ENCODE measurements around the gene FAM168A. TPM values are rescaled to one million over a fixed set of nuclear protein-coding genes. Genes with fewer than 3 reads are reported as not detected.

The FAM168A gene
- total and polyA plus RNA-seq, 2 donors (not counting 1 experiment from before 2014, with no cell fraction given), result 16.3 to 23.8 TPM

DNA sequence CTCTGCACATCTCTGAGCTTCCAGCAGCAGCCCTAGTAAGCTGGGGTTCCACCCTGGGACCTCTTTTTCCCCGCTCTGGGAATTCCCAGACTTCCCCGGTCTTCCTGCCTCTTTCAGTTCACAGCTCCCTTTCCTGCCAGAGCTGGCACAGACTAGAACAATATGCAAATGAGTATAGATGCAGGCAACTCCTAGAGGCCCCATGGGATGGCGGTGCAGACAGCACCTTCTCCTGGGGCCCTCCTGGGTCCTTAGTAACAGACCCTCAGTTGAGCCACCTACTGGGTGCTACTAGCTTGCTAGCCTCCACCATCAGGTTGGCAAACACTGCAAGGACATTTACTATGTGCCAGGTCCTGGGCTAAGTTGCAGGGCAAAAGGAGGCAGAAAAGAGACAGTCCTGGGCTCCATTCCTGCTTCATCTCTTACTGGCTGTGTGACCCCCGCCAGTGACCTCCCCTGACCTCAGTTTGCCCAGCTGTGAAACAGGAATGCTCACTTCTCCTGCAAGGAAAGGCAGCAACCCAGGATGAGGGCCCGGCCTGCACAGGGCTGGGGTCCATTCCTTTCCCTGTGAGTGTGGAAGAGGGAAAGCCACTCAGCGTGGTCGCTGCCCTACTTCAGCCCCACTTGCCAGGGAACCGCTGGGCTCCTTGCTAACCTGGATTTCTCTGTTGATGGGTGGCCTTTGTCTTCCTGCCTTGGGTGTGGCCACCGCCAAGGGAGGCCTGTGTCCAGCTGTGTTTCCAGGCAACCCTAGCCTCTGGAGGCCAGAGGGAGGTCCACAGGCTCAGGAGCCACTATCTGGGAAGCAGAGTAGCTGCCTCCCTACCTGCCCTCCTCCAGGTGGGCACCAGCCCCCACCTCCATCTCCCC lies 214.4 kb downstream of the FAM168A start:
- Histone ChIP-seq H2AFZ (ENCODE audit: low read length) (no peak overlapping the region), H4K20me1 (ENCODE audit: control insufficient read depth, extremely low read depth, insufficient read depth, low read length) (no peaks in the 10 kb centered on the region), H3K27ac (ENCODE audit: insufficient read depth, low read length) (no peak overlapping the region), H3K9me3 (ENCODE audit: control insufficient read depth, insufficient read depth, low read depth, low read length) (no peaks in the 10 kb centered on the region), H3K9ac (ENCODE audit: insufficient read depth, low read length) (no peak overlapping the region), H3K79me2 (ENCODE audit: control insufficient read depth, insufficient read depth, low read length) (peaks cover 5% of the 10 kb centered on the region), H3K4me1 (ENCODE audit: control insufficient read depth, extremely low read depth, insufficient read depth, low read length) (no peaks in the 10 kb centered on the region), H3K36me3 (ENCODE audit: control insufficient read depth, insufficient read depth, low read length) (no peaks in the 10 kb centered on the region), H3K27me3 (ENCODE audit: control insufficient read depth, insufficient read depth, low read length) (no peaks in the 10 kb centered on the region), H3K4me3 (replicated peaks in 1 of 4; ENCODE audit: control extremely low read depth in 1 of 4, insufficient read depth in 1 of 4, low read depth in 3 of 4, low read length in 4 of 4) (no peak overlapping the region), H3K4me2 (ENCODE audit: extremely low read depth, insufficient read depth, low read length) (no peak overlapping the region)
- no peak for TF ChIP-seq EZH2 (IDR thresholded peaks at IDR 0.05; ENCODE audit: low read length, missing control alignments)
- TF ChIP-seq, protein P1, sequence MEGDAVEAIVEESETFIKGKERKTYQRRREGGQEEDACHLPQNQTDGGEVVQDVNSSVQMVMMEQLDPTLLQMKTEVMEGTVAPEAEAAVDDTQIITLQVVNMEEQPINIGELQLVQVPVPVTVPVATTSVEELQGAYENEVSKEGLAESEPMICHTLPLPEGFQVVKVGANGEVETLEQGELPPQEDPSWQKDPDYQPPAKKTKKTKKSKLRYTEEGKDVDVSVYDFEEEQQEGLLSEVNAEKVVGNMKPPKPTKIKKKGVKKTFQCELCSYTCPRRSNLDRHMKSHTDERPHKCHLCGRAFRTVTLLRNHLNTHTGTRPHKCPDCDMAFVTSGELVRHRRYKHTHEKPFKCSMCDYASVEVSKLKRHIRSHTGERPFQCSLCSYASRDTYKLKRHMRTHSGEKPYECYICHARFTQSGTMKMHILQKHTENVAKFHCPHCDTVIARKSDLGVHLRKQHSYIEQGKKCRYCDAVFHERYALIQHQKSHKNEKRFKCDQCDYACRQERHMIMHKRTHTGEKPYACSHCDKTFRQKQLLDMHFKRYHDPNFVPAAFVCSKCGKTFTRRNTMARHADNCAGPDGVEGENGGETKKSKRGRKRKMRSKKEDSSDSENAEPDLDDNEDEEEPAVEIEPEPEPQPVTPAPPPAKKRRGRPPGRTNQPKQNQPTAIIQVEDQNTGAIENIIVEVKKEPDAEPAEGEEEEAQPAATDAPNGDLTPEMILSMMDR (conservative IDR thresholded peaks at IDR 0.05 in 1 of 2, IDR thresholded peaks at IDR 0.05 in 1 of 2; ENCODE audit: low read depth in 1 of 2, low read length in 2 of 2), result no peak
- DNase-seq (ENCODE audit: low read depth in 2 of 2), result peak in 1 of 2 donors; percentile 31

- H4K20me1 ChIP-seq (ENCODE audit: control insufficient read depth, extremely low read depth, insufficient read depth, low read length), result no peaks in the 10 kb centered on the region
- H3K27ac ChIP-seq (ENCODE audit: insufficient read depth, low read length), result no peak overlapping the region
Observed at GRCh38 chr11:73382747-73383146, 215.2 kb downstream of the FAM168A start.

GRCh38 chr11:73382183-73382582 lies 215.7 kb downstream of the FAM168A start:
- H4K20me1 ChIP-seq (ENCODE audit: control insufficient read depth, extremely low read depth, insufficient read depth, low read length), result no peaks in the 10 kb centered on the region
- no peaks in the 10 kb centered on the region for H3K9me3 ChIP-seq (ENCODE audit: control insufficient read depth, insufficient read depth, low read depth, low read length)
- no peaks in the 10 kb centered on the region for H3K36me3 ChIP-seq (ENCODE audit: control insufficient read depth, insufficient read depth, low read length)
- H3K9ac ChIP-seq (ENCODE audit: insufficient read depth, low read length), result no peak overlapping the region
- H3K4me3 ChIP-seq (replicated peaks in 1 of 4; ENCODE audit: control extremely low read depth in 1 of 4, insufficient read depth in 1 of 4, low read depth in 3 of 4, low read length in 4 of 4), result no peak overlapping the region
- H3K27ac ChIP-seq (ENCODE audit: insufficient read depth, low read length), result no peak overlapping the region
- peaks cover 5% of the 10 kb centered on the region for H3K4me1 ChIP-seq (ENCODE audit: control insufficient read depth, extremely low read depth, insufficient read depth, low read length)
- peaks cover 12% of the 10 kb centered on the region for H3K79me2 ChIP-seq (ENCODE audit: control insufficient read depth, insufficient read depth, low read length)
- H3K4me2 ChIP-seq (ENCODE audit: extremely low read depth, insufficient read depth, low read length), result no peak overlapping the region
- TF ChIP-seq EZH2 (IDR thresholded peaks at IDR 0.05; ENCODE audit: low read length, missing control alignments), result no peak
- TF ChIP-seq, protein P1 (conservative IDR thresholded peaks at IDR 0.05 in 1 of 2, IDR thresholded peaks at IDR 0.05 in 1 of 2; ENCODE audit: low read depth in 1 of 2, low read length in 2 of 2), result no peak
- DNase-seq (ENCODE audit: low read depth in 2 of 2), result no peak
- H3K27me3 ChIP-seq (ENCODE audit: control insufficient read depth, insufficient read depth, low read length), result no peaks in the 10 kb centered on the region
- H2AFZ ChIP-seq (ENCODE audit: low read length), result no peak overlapping the region

More at GRCh38 chr11:73382747-73383146, 215.2 kb downstream of the FAM168A start:
- Histone ChIP-seq H2AFZ (ENCODE audit: low read length) (no peak overlapping the region), H3K9me3 (ENCODE audit: control insufficient read depth, insufficient read depth, low read depth, low read length) (no peaks in the 10 kb centered on the region), H3K36me3 (ENCODE audit: control insufficient read depth, insufficient read depth, low read length) (no peaks in the 10 kb centered on the region), H3K4me2 (ENCODE audit: extremely low read depth, insufficient read depth, low read length) (no peak overlapping the region), H3K27me3 (ENCODE audit: control insufficient read depth, insufficient read depth, low read length) (no peaks in the 10 kb centered on the region), H3K4me1 (ENCODE audit: control insufficient read depth, extremely low read depth, insufficient read depth, low read length) (no peaks in the 10 kb centered on the region), H3K9ac (ENCODE audit: insufficient read depth, low read length) (no peak overlapping the region), H3K4me3 (replicated peaks in 1 of 4; ENCODE audit: control extremely low read depth in 1 of 4, insufficient read depth in 1 of 4, low read depth in 3 of 4, low read length in 4 of 4) (no peak overlapping the region), H3K79me2 (ENCODE audit: control insufficient read depth, insufficient read depth, low read length) (peaks cover 7% of the 10 kb centered on the region)
- DNase-seq (ENCODE audit: low read depth in 2 of 2), result no peak
- TF ChIP-seq, protein P1 (conservative IDR thresholded peaks at IDR 0.05 in 1 of 2, IDR thresholded peaks at IDR 0.05 in 1 of 2; ENCODE audit: low read depth in 1 of 2, low read length in 2 of 2), result no peak
- TF ChIP-seq EZH2 (IDR thresholded peaks at IDR 0.05; ENCODE audit: low read length, missing control alignments), result no peak
